Globus pallidus (tissue), 1 donor: ENCODE results near the gene FARP1.

Experiments
- DNase-seq: peaks from one replicate; pipeline ENCODE4 v3.0.0-alpha.2; 2015; ENCODE audit warnings: low spot score

The FARP1 gene

GRCh38 chr13:98133946-98134345 is 8.9 kb upstream of the FARP1 start:
- DNase-seq: no peak

GRCh38 chr13:98134901-98135300 is 8.0 kb upstream of the FARP1 start:
- DNase-seq: no peak

GRCh38 chr13:98141091-98141490 is 1.8 kb upstream of the FARP1 start:
- DNase-seq: no peak

DNA sequence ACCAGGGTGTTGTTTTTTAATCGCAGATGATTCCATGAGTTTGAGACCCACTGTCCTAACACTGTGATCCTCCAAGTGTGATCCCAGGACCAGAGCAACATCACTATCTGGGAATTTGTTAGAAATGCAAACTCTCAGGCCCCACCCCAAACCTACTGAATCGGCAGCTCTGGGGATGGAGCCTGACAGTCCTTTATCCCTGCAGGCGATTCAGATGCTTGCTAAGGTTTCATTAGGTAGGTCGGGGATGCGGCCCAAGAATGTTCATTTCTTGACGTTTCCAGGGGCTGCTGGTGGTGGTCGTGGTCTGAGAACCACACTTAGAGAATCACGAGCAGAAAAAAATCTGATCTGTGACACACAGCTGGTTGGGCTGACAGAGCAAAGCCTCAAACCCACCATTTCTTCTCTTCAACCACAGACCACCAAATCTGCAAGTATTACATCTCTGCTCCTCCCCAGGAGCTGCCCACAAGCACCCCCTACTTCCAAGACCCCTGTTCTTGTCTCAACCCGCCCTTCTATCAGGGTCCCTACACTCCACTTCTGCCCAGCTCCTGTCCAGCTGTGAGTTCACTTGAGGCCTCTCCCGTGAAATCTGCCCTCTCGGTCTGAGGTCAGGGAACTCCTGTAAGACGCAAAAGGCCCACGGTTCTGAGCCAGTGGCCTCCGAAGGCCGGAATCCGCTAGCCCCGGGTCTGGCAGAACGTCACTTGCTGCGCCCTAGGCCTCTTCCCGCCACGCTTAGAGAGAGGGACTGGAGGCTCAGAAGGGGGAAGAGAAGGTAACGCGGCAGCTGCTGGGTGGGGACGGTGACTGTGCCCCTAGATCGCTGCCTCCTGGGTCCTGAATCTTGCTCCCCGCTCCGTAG is 1.1 kb upstream of the FARP1 start:
- DNase-seq: peak; percentile 9

GRCh38 chr13:98143157-98143553 is 261 bp downstream of the FARP1 start:
- no peak for DNase-seq

DNA sequence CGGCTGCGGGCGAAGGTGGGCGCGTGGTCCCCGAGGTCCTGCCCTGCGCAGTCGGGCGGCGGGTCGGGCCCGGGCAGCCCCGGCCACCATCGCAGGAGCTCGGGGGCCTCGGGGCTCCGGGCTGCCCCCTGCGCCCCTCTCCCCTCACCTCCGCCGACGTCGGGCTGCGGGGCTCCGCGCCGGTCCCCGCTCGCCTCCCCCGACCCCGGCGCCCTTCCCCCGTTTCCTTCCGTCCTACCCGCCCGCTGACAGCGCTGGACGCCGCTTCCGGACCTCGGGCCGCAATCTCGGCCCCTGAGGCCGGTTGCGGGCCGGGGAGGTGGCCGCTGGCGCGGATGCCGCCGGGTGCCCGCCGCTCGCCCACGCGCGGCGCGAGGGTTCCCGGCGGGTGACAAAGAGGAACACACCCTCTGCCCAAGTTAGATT is 720 bp downstream of the FARP1 start:
- DNase-seq: no peak

GRCh38 chr13:98144027-98144741 is 1.3 kb downstream of the FARP1 start:
- DNase-seq: peak; percentile 7

DNA sequence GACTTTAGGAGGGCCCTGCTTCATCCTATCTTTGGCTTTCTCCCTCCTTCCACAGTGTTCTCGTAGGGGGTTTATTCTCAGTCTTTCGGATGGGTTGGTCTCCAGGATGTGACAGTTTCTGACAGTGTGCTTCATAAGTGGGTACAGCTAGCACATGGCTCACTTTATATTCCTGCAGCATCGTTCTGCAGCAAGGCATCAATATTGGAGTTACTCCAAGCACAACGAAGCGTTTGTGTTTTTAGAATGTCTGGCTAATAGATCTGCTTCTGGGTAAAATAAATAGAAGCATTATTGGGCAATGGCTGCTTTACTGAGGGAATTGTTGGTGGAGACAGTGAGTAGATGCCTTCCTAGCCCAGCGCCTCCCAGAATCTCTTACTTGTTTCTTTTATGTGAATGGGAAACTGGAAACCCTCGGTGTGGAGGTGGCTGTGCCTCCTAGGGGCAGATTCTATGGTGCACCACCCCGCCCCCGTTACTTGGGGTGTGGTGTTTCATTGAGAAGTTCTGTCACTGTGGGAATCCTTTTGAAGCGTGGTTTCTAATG is 2.0 kb downstream of the FARP1 start:
- DNase-seq: peak; percentile 34

- no peak for DNase-seq
Measured at GRCh38 chr13:98147521-98147920, 4.6 kb downstream of the FARP1 start.

DNA sequence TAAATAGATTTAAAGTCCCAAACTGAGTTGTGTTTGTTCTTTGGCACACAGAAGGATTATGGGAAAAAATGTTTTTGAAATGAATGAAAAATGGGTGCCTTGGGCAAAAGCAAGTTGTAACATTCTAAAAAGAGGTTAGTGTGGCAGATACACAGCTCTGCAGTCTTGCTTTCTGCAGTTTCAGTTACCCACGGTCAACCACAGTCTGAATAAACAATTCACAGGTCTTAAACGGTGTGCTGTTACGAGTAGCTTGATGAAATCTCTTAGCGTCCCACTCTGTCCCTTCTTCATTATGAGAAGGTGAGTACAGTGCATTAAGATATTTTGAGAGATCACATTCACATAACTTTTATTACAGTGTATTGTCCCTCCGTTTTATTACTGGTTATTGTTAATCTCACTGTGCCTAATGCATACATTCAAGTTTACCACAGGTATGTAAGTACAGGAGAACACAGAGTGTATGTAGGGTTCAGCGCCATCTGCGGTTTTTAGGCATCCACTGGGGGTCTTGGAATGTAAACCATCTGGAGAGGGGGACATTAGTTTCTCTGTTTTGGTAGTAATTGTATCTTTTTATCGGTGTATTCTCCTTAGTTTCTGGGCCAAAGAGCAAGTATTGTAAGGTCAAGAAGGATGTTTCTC is 8.1 kb downstream of the FARP1 start:
- DNase-seq: no peak

GRCh38 chr13:98155475-98156109 is 12.7 kb downstream of the FARP1 start:
- no peak for DNase-seq

- DNase-seq: no peak
Measured at GRCh38 chr13:98156259-98156658, 13.4 kb downstream of the FARP1 start.

- DNase-seq: no peak
Measured at GRCh38 chr13:98157188-98157587, 14.3 kb downstream of the FARP1 start.

DNA sequence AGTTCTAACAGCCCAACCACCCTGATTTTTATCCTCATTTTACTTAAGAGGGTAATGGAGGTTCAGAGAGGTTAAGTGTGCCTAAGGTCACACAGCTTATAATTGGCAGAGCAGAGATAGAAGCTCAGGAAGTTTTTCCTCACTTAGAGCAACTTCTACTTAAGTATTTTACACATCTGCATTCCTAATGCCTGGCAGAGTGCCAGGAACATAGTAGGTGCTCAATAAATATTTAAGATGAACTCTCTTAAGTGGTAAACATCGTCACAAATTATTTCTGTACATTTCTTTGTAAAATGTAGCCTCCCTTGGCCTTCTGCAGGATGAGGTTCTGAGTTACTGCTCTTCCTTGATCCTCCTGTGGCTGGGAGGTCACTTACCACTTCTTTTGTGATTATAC is 14.7 kb downstream of the FARP1 start:
- DNase-seq: no peak

DNA sequence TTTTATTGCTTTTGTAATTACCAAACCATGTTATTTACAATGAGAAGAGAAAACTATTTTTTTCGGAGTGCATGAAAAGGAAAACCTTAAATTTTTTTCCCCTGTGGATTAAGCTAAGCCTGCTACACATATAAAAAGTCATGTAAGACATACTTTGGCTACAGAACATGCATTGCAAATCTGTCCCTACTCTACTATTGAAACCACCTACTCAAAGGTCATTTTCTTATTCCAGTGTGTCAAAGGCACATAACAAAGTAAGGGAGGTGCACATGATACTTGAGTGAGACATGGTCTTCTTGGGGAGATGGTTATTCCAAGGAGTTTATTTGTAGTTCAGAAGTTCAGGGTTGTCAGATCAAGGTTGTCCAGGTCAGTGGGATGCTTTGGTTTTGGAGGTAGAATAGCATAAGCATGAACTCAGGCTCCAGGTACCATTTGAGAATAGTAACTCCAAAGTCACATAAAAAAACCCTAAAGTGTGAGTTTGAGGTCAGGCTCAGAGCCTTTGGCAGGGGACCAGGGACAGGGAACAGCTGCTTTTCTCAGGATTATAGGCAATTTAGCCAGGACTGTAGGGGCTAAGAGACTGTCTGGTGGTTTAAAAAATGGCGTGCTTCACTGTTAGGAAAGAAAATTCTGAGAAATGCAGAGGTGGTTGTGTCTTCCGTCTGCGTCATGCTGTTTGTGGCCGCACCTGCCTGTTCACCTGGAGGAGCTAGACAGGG is 15.4 kb downstream of the FARP1 start:
- no peak for DNase-seq

DNA sequence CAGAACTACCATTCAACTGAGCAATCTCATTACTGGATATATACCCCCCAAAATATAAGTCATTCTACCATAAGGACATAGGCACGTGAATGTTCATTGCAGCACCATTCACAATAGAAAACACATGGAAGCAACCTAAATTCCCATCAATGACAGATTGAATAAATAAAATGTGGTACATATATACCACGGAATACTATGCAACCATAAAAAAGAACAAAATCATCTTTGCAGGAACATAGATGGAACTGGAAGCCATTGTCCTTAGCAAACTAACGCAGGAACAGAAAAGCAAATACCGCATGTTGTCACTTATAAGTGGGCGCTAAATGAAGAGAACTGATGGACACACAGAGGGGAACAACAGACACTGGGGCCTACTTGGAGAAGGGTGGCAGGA is 20.0 kb downstream of the FARP1 start:
- no peak for DNase-seq

- DNase-seq: no peak
Measured at GRCh38 chr13:98169331-98169730, 26.4 kb downstream of the FARP1 start.

- peak; percentile 52 for DNase-seq
Measured at GRCh38 chr13:98171900-98172589, 29.2 kb downstream of the FARP1 start.

DNA sequence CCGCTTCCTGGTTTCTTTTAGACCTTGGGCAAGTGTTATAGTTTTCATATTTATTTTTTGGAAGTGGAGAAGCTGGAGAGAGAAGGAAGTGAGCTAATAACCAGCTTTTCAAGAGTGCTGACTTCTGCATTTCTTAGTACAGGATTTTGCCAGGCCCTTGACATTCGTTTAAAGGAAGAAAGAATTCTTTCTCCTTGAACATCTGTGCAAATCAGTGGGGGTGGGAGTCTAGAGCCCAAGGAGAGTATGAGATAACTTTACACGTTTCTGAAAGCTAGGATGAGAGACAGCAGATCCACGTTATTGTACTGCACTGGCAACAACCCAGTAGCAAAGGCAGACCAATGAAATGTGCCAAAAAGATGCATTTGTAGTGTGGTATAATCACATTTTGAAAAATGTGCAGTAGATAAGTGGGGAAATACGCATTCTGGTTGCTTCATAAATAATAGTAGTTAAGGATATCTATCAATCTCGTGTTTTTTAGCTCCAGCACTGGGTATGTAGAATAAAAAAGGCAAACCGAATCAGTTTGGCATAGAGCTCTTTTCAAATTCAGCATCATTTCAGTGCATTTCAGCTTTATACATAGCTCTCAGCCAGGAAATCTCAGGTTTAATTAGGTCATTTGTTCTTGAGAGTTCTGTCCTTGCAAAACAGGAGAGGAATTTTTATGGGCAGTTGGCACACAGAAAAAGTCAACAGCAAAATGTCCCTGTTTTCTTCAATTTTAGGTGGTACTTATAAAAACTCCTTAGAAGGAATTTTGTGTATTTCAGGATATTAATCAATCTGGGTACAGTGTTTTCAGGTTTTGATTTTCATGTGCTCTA is 29.9 kb downstream of the FARP1 start:
- peak; percentile 11 for DNase-seq
